Lower leg skin (tissue), 4 donors: ENCODE results near the gene RPL27. TPM values are rescaled to one million over a fixed set of nuclear protein-coding genes. Genes with fewer than 3 reads are reported as not detected.

Experiments used
- DNase-seq, 2 donors: peaks; one replicate each; pipeline ENCODE4 v3.0.0-alpha.2; 2019; ENCODE audit warnings: low spot score in 2 of 2
- H3K4me3 ChIP-seq: fragments of 200-600 bp; sonication (generic); 2 replicates; pipeline ENCODE4 v1.5.1; 2017; ENCODE audit warnings: mild to moderate bottlenecking, low read depth; ENCODE audit not compliant: poor library complexity, severe bottlenecking
- CTCF ChIP-seq, 3 donors: fragments of 450-650 bp; IDR thresholded peaks; one replicate each; pipeline ENCODE4 v1.5.1; 2016; ENCODE audit warnings: antibody characterized with exemption in 3 of 3, mild to moderate bottlenecking in 3 of 3, moderate library complexity in 2 of 3
- POLR2A ChIP-seq, 2 donors: fragments of 450-650 bp; IDR thresholded peaks; one replicate each; pipeline ENCODE4 v1.6.1; 2016 to 2017; ENCODE audit warnings: antibody characterized with exemption in 2 of 2, mild to moderate bottlenecking in 1 of 2, moderate library complexity in 1 of 2
- WGBS, 2 donors: methylation state at CpG; one replicate each; pipeline ENCODE4 v1.1.5; 2018; 5-methylcytosine and 5-hydroxymethylcytosine counted together
- intact Hi-C: fragments of 100-400 bp; cut with DNase I; formaldehyde crosslinking; loops from one replicate; pipeline ENCODE4 v1.15.0; 2023; ENCODE audit warnings: low total_unique reads
- total RNA-seq, 4 donors: library from RNA; depleted of rRNA; stranded (reverse); fragments of >200 nt; gene quantifications; one replicate each; pipeline ENCODE4 v1.1.0, GENCODE V29; 2016

The RPL27 gene
- total RNA-seq, 4 donors from 2014 or later, result 1,091 to 1,783 (median 1,434) TPM

DNA sequence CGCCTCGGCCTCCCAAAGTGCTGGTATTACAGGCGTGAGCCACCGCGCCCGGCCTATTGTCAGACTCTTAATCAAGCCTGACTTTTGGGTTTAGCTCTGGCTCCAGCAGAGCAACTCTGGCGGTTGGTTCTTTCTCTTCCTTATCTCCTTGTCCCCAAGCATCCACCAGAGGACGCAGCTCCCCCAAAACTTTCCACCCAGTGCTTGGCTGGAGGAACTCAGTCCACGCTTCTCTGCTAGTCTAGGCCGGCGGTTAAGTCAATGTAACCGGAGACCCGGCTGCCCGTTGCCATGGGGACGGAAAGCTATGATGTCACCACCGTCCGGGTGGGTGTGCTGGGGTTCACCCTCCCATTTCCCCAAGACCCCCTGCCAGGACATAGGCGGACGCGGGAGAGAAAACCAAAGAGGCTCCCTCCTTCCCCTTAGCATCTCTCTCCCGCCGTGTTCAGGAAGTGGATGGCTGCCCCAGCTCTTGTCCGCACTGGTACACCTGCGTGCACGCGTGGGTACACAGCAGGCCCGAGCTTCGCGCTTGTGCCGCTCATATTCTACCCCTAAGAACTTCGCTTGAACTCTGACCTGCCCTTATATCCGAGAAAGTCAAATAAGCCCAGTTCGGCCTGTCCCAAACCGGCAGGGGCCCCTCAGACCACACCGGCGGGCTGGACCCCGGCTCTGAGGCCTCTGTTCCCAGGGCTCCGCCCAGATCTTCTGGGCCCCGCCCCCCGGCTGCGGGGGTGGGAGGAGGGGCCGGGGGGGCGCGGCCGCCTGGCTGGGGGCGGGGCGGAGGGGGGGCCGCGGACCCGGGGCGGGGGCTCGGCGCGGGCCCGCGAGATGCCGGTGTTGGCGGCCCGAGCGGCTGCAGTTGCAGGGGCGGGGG is 26.4 kb downstream of the RPL27 start, which contains the start of gene RND2:
TSS of gene RND2 (plus strand) at position 825 of the 883 bp plus-strand sequence. CDS start 117 bp downstream, outside the sequence.
- peak within 1 kb of the TSS; percentile 27 for H3K4me3 ChIP-seq
- no peak for TF ChIP-seq POLR2A (IDR thresholded peaks at IDR 0.05)
- peak in 1 of 3 donors; percentile 51 for TF ChIP-seq CTCF (IDR thresholded peaks at IDR 0.05)
- intact Hi-C loops, result loop anchor here (10.0 kb wide), 1 partner anchor 290 kb away; no protein-coding TSS in a partner anchor
- DNase-seq, result peak; percentile 89 to 97
- 0 to 1% methylated on average over 37 to 38 of the region's 61 CpGs for WGBS, 2 donors

DNA sequence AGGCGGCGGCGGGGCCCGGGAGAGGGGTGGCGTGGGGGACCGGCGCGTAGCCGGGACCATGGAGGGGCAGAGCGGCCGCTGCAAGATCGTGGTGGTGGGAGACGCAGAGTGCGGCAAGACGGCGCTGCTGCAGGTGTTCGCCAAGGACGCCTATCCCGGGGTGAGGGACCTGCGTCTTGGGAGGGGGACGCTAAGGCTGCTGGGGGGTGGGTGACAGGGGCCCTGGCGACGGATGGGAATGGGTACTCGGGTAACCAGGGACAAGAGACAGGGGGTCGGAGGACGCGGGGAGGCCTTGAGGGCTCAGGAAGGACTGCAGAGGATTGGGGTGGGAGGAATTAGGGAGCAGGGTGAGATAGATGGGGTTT is 27.1 kb downstream of the RPL27 start:
- H3K4me3 ChIP-seq, result no peak overlapping the region
- WGBS, 2 donors, result 13 to 20% methylated on average over 10 to 19 of the region's 27 CpGs
- TF ChIP-seq CTCF (IDR thresholded peaks at IDR 0.05) (no peak), POLR2A (IDR thresholded peaks at IDR 0.05) (no peak)
- DNase-seq, result no peak
- intact Hi-C loops, result loop anchor here (10.0 kb wide), 1 partner anchor 290 kb away; no protein-coding TSS in a partner anchor

GRCh38 chr17:43025766-43026537 is 27.7 kb downstream of the RPL27 start:
- no peak overlapping the region for H3K4me3 ChIP-seq
- intact Hi-C loops, result loop anchor here (10.0 kb wide), 1 partner anchor 289 kb away; no protein-coding TSS in a partner anchor
- DNase-seq, result no peak
- no peak for TF ChIP-seq POLR2A (IDR thresholded peaks at IDR 0.05)
- no peak for TF ChIP-seq CTCF (IDR thresholded peaks at IDR 0.05)
- WGBS, 2 donors, result 62 to 64% methylated on average over 16 of the region's 16 CpGs

DNA sequence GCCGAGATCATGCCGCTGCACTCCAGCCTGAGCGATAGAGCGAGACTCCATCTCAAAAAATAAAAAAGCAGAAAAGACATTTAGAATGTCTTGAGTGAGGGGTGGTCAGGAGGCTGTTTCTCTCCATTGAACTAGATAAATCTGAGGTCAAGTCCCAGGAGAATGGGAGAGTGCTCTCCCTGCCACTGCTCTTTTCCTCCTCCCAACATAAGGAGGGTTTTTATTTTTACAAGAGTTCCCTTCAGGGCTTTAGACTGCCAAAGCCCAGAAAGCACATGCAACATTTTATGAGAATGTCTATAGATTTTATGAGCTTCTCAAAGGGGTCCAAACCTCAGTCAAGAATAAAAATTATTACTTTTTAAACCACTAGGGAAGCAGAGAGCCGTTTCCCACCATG is 28.4 kb downstream of the RPL27 start:
- no peak overlapping the region for H3K4me3 ChIP-seq
- 71 to 77% methylated on average over 5 of the region's 5 CpGs for WGBS, 2 donors
- intact Hi-C loops, result loop anchor here (10.0 kb wide), 1 partner anchor 288 kb away; no protein-coding TSS in a partner anchor
- TF ChIP-seq POLR2A (IDR thresholded peaks at IDR 0.05) (no peak), CTCF (IDR thresholded peaks at IDR 0.05) (no peak)
- no peak for DNase-seq

- 70 to 76% methylated on average over 9 of the region's 9 CpGs for WGBS, 2 donors
- DNase-seq, result no peak
- intact Hi-C loops, result loop anchor here (10.0 kb wide), 1 partner anchor 287 kb away; no protein-coding TSS in a partner anchor
- H3K4me3 ChIP-seq, result no peak overlapping the region
- no peak for TF ChIP-seq CTCF (IDR thresholded peaks at IDR 0.05)
- no peak for TF ChIP-seq POLR2A (IDR thresholded peaks at IDR 0.05)
Measured at GRCh38 chr17:43027091-43028032, 29.1 kb downstream of the RPL27 start.
